Loucy (cell line): ENCODE results near the gene SPATA2L.

Experiments used
- EZH2phosphoT487 ChIP-seq: fragments of 200-600 bp; IDR thresholded peaks from 2 replicates; pipeline ENCODE4 v1.6.1; 2018; ENCODE audit warnings: antibody characterized with exemption, mild to moderate bottlenecking, moderate library complexity, borderline replicate concordance
- TF ChIP-seq, protein P1 (sequence below): fragments of 200-600 bp; sonication (generic); conservative IDR thresholded peaks from 2 replicates; pipeline ENCODE4 v1.5.1; 2014; ENCODE audit warnings: mild to moderate bottlenecking, antibody characterized with exemption, low read length

DNA sequence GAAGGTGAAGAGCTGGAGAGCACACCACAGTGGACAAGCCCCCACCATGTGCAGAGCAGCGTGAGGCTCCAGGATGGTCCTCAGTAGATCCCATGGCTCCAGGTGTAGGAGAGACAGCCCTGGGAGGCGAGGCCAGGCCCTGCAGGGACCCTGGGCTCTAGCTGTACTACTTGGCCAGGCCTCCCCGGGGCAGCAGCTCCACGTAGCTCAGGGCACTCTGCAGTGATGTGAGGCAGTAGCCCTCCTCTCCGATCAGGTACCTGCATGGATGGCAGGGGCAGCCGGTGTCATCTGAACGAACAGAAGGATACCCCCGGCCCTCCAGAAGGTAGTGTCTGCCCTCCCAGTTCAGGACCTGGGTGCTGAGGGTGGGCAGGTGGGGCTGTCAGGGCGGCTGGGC is 6.2 kb upstream of the SPATA2L start:
- TF ChIP-seq, protein P1, sequence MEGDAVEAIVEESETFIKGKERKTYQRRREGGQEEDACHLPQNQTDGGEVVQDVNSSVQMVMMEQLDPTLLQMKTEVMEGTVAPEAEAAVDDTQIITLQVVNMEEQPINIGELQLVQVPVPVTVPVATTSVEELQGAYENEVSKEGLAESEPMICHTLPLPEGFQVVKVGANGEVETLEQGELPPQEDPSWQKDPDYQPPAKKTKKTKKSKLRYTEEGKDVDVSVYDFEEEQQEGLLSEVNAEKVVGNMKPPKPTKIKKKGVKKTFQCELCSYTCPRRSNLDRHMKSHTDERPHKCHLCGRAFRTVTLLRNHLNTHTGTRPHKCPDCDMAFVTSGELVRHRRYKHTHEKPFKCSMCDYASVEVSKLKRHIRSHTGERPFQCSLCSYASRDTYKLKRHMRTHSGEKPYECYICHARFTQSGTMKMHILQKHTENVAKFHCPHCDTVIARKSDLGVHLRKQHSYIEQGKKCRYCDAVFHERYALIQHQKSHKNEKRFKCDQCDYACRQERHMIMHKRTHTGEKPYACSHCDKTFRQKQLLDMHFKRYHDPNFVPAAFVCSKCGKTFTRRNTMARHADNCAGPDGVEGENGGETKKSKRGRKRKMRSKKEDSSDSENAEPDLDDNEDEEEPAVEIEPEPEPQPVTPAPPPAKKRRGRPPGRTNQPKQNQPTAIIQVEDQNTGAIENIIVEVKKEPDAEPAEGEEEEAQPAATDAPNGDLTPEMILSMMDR, result no peak
- no peak for TF ChIP-seq EZH2phosphoT487
